Ovary (tissue), 3 donors: ENCODE results near the gene TRAPPC5.

ENCODE experiments used
- POLR2A ChIP-seq: fragments of 450-650 bp; IDR thresholded peaks from one replicate; pipeline ENCODE4 v1.6.1; 2017; ENCODE audit warnings: antibody characterized with exemption, mild to moderate bottlenecking, moderate library complexity
- TF ChIP-seq, protein P1 (sequence below), 3 donors: fragments of 450-650 bp in 2 of 3; fragments of 200-600 bp in 1 of 3; IDR thresholded peaks; one replicate each; pipeline versions ENCODE4 v1.5.1 to v1.8.0; 2016 to 2022; ENCODE audit warnings: antibody characterized with exemption in 3 of 3, mild to moderate bottlenecking in 1 of 3
- donor health status: DM: no; HTN: no; CAD: no.

DNA sequence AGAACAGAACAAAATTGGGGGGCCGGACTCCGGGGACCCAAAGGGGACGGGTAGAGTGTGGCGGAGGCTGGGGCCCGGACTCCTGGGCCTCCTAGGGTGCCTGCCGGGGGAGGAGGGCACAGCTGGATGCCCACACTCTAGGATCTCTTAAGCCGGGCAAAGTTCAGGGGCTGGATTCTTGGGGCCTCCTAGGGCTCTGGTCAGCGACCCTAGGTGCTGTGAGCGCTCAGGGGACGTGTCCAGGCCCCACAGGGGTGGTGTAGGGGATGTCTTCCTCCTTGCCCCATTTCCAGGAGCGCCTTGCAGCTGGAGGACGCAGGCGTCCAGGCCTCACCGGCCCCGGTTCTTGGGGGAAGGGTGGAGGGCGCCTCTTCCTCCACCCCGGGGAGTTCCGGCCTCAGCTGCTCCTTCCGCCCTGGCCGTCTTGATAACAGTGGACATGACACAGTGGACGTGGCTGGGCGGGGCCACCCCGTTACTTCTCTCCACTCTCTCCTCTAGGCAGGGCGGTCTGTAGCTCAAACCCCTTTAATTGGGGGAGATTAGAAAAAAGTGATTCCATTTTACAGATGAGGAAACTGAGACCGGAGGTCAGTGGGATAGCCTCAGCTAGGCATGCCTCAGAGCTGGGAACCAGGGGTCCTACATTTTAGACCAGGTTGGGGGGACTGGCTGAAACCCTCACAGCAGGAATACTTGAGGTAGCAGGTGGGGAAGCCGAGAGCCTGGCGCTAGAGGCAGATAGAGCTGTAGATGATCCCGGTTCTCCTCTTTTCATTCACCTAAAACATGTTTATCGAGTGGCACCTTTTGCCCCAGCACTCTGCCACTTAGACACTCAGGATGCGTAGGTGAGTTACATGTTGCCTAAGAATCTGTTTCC, 43.0 kb upstream of the TRAPPC5 start:
- TF ChIP-seq POLR2A: no peak
- TF ChIP-seq, protein P1, sequence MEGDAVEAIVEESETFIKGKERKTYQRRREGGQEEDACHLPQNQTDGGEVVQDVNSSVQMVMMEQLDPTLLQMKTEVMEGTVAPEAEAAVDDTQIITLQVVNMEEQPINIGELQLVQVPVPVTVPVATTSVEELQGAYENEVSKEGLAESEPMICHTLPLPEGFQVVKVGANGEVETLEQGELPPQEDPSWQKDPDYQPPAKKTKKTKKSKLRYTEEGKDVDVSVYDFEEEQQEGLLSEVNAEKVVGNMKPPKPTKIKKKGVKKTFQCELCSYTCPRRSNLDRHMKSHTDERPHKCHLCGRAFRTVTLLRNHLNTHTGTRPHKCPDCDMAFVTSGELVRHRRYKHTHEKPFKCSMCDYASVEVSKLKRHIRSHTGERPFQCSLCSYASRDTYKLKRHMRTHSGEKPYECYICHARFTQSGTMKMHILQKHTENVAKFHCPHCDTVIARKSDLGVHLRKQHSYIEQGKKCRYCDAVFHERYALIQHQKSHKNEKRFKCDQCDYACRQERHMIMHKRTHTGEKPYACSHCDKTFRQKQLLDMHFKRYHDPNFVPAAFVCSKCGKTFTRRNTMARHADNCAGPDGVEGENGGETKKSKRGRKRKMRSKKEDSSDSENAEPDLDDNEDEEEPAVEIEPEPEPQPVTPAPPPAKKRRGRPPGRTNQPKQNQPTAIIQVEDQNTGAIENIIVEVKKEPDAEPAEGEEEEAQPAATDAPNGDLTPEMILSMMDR (IDR thresholded peaks at IDR 0.05): no peak
